NB4 (cell line): Measurements from ENCODE around the gene NFKBIE.

Experiments used
- POLR2A ChIP-seq: IDR thresholded peaks from 2 replicates; pipeline ENCODE4 v1.6.1; 2011; ENCODE audit warnings: mild to moderate bottlenecking; ENCODE audit not compliant: insufficient read length; ENCODE audit errors: extremely low read depth
- TF ChIP-seq, protein P1 (sequence below): IDR thresholded peaks from one replicate; pipeline ENCODE4 v1.5.1; 2012; ENCODE audit warnings: low read depth, low read length
- TF ChIP-seq, protein P2 (sequence below): IDR thresholded peaks from 2 replicates; pipeline ENCODE4 v1.6.1; 2011; ENCODE audit warnings: low read depth, low read length

DNA sequence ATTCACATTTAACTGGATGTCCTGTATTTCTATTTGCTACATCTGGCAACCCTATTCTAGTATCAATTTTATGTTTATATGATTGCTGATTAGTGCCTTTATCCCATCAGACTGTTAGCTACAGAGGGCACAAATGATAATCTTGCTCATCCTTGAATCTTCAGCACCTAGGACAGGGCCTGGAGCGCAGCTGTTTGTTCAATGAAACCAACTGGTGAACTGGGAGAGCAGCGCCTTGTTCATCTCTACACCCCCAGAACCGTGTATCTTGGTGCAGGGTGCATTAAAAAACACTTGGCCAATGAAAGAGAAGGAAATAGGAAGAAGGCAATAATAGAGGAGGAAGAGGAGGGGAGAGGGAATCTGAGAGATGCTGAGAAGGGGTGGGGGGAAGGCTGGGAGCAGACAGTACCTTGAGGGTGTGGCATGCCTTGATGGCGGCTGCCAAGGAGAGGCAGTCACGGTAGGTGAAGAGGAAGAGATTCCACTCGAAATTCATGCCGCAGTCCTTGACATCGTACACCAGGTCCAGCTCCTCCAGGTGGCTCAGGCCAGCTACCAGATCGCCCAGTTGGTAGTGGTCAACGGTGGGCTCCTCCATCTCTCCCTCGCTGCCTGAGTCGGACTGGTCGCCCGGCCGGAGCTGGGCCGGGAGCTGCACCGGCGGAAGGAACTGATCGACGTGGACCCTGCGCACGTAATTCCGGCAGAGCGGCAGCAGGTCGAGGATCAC, 20.4 kb upstream of the NFKBIE start:
- TF ChIP-seq, protein P1, sequence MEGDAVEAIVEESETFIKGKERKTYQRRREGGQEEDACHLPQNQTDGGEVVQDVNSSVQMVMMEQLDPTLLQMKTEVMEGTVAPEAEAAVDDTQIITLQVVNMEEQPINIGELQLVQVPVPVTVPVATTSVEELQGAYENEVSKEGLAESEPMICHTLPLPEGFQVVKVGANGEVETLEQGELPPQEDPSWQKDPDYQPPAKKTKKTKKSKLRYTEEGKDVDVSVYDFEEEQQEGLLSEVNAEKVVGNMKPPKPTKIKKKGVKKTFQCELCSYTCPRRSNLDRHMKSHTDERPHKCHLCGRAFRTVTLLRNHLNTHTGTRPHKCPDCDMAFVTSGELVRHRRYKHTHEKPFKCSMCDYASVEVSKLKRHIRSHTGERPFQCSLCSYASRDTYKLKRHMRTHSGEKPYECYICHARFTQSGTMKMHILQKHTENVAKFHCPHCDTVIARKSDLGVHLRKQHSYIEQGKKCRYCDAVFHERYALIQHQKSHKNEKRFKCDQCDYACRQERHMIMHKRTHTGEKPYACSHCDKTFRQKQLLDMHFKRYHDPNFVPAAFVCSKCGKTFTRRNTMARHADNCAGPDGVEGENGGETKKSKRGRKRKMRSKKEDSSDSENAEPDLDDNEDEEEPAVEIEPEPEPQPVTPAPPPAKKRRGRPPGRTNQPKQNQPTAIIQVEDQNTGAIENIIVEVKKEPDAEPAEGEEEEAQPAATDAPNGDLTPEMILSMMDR = no peak
- no peak for TF ChIP-seq POLR2A
- TF ChIP-seq, protein P2, sequence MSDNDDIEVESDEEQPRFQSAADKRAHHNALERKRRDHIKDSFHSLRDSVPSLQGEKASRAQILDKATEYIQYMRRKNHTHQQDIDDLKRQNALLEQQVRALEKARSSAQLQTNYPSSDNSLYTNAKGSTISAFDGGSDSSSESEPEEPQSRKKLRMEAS = no peak
